Measurements from ENCODE around the gene PRR16.

PRR16 gene

DNA sequence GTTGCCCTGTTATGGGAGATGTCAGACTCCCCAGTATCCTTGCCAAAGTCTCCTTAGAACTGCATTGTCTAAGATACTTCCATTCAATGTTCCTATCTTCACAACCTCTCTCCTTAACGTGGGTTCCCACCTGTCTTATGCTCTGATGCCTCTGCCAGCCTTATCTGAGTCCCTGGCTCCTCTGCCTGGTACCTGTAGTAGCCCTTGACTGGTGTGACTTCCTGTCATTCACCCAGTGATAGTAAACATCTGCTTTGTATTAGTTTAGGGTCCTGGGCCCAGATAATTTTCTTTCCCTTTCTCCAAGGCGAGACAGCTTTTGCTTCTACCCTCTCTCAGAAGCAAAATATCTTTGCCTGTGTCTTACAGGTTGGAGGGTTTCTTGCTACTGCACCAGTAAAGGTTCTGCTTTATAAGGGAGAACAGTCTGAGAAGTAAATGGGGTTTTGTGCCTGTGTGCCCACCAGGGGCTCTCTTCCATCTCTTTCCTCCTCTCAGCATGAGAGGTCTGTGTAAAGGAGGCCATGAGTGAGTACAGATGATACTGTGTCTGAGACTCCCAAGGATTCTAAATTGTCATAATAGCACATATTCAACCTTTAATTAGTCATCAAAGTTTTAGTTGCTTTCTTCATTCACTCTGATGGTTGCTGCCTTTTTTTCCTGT is 220.8 kb downstream of the PRR16 start:
- Histone ChIP-seq H3K9me2 (replicated peaks; ENCODE audit: insufficient read depth, low read length) (no peaks in the 10 kb centered on the region), H3K27ac (ENCODE audit: low read depth, low read length) (no peak overlapping the region), H3K79me2 (ENCODE audit: insufficient read depth, low read length) (no peaks in the 10 kb centered on the region), H3F3A (ENCODE audit: insufficient read depth) (no peaks in the 10 kb centered on the region), H3K9ac (ENCODE audit: low read length) (no peak overlapping the region), H2AFZ (ENCODE audit: low read depth, low read length, severe bottlenecking) (no peak overlapping the region), H4K20me1 (ENCODE audit: low read depth, low read length) (no peaks in the 10 kb centered on the region), H3K36me3 (ENCODE audit: low read length) (no peaks in the 10 kb centered on the region), H3K9me3 (ENCODE audit: insufficient read depth, low read length) (no peaks in the 10 kb centered on the region), H3K4me3 (ENCODE audit: insufficient read depth, low read length, poor library complexity, severe bottlenecking) (no peak overlapping the region), H3K4me2 (ENCODE audit: low read depth, low read length, poor library complexity, severe bottlenecking) (no peak overlapping the region), H3K27me3 (ENCODE audit: low read length) (no peaks in the 10 kb centered on the region)
- no peak for TF ChIP-seq EZH2phosphoT487 (conservative IDR thresholded peaks at IDR 0.05; ENCODE audit: low read length)
- TF ChIP-seq, protein P1, sequence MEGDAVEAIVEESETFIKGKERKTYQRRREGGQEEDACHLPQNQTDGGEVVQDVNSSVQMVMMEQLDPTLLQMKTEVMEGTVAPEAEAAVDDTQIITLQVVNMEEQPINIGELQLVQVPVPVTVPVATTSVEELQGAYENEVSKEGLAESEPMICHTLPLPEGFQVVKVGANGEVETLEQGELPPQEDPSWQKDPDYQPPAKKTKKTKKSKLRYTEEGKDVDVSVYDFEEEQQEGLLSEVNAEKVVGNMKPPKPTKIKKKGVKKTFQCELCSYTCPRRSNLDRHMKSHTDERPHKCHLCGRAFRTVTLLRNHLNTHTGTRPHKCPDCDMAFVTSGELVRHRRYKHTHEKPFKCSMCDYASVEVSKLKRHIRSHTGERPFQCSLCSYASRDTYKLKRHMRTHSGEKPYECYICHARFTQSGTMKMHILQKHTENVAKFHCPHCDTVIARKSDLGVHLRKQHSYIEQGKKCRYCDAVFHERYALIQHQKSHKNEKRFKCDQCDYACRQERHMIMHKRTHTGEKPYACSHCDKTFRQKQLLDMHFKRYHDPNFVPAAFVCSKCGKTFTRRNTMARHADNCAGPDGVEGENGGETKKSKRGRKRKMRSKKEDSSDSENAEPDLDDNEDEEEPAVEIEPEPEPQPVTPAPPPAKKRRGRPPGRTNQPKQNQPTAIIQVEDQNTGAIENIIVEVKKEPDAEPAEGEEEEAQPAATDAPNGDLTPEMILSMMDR (IDR thresholded peaks at IDR 0.05; ENCODE audit: insufficient read depth, low read length, poor library complexity, severe bottlenecking): no peak

DNA sequence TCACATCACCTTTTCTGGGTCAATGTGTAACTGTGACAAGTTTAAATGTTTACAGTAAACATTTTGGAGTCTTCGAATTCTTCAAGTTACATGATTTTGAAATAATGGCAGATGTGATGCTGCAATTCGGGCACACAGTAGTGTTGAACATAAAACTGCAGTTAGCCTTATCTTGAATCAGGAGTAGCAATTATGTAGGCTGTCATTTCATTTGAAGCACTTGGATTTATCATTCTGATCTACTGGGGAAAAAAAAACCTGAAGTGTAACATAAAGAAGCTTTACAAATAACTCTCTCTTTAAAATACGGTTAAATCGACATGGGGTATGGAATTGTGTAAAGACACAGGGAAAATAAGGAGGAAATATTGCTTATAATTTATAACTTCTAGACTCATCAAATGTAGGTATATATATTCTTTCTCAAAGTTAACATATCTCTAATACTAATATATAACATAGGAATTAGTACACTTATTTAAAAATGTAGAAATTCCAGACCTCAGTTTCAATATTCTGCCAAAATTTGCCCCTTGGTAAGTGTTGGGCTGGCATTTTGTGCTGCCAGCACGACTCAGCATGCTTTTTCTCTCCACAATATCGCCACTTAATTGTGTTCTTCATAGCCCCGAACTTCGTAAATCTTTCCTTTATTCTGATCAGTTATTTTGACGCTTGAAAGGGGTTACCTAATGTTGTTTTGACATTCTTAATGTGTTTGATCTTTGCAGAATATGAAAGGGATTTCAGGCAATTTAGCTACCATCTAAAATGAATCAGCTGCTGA is 226.7 kb downstream of the PRR16 start:
- Histone ChIP-seq H3K27me3 (ENCODE audit: low read length) (no peaks in the 10 kb centered on the region), H3K4me3 (ENCODE audit: insufficient read depth, low read length, poor library complexity, severe bottlenecking) (no peak overlapping the region), H3K36me3 (ENCODE audit: low read length) (no peaks in the 10 kb centered on the region), H3F3A (ENCODE audit: insufficient read depth) (no peaks in the 10 kb centered on the region), H3K79me2 (ENCODE audit: insufficient read depth, low read length) (no peaks in the 10 kb centered on the region), H3K9me3 (ENCODE audit: insufficient read depth, low read length) (no peaks in the 10 kb centered on the region), H3K27ac (ENCODE audit: low read depth, low read length) (no peak overlapping the region), H2AFZ (ENCODE audit: low read depth, low read length, severe bottlenecking) (no peak overlapping the region), H4K20me1 (ENCODE audit: low read depth, low read length) (no peaks in the 10 kb centered on the region), H3K9ac (ENCODE audit: low read length) (no peak overlapping the region), H3K9me2 (replicated peaks; ENCODE audit: insufficient read depth, low read length) (no peaks in the 10 kb centered on the region), H3K4me2 (ENCODE audit: low read depth, low read length, poor library complexity, severe bottlenecking) (no peak overlapping the region)
- TF ChIP-seq EZH2phosphoT487 (conservative IDR thresholded peaks at IDR 0.05; ENCODE audit: low read length): no peak
- TF ChIP-seq, protein P1 (IDR thresholded peaks at IDR 0.05; ENCODE audit: insufficient read depth, low read length, poor library complexity, severe bottlenecking): no peak

DNA sequence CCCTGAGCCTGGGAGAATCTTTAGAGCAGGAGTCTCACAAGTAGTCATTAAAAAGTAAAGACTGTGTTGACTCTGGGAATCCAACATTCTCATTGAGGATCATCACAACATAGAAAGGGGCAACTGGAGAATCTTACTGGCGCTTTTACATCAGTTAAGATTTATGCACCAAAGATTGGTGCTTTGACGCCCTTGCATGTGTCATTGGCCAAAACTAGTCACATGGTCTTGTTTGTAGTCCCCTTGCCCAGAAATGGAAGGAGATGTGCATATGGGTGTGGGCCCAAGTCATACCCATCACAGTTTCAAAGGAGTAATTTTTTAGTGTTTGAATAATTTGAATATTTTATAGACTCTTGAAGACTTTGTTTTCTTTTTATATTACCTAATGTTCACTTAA is 228.2 kb downstream of the PRR16 start:
- H2AFZ ChIP-seq (ENCODE audit: low read depth, low read length, severe bottlenecking): no peak overlapping the region
- H3K4me2 ChIP-seq (ENCODE audit: low read depth, low read length, poor library complexity, severe bottlenecking): no peak overlapping the region
- no peaks in the 10 kb centered on the region for H3K9me3 ChIP-seq (ENCODE audit: insufficient read depth, low read length)
- H3K9me2 ChIP-seq (replicated peaks; ENCODE audit: insufficient read depth, low read length): no peaks in the 10 kb centered on the region
- H3K27me3 ChIP-seq (ENCODE audit: low read length): no peaks in the 10 kb centered on the region
- H3K36me3 ChIP-seq (ENCODE audit: low read length): no peaks in the 10 kb centered on the region
- no peak overlapping the region for H3K9ac ChIP-seq (ENCODE audit: low read length)
- no peaks in the 10 kb centered on the region for H4K20me1 ChIP-seq (ENCODE audit: low read depth, low read length)
- H3K79me2 ChIP-seq (ENCODE audit: insufficient read depth, low read length): no peaks in the 10 kb centered on the region
- H3K27ac ChIP-seq (ENCODE audit: low read depth, low read length): no peak overlapping the region
- no peaks in the 10 kb centered on the region for H3F3A ChIP-seq (ENCODE audit: insufficient read depth)
- no peak overlapping the region for H3K4me3 ChIP-seq (ENCODE audit: insufficient read depth, low read length, poor library complexity, severe bottlenecking)
- TF ChIP-seq, protein P1 (IDR thresholded peaks at IDR 0.05; ENCODE audit: insufficient read depth, low read length, poor library complexity, severe bottlenecking): no peak
- no peak for TF ChIP-seq EZH2phosphoT487 (conservative IDR thresholded peaks at IDR 0.05; ENCODE audit: low read length)
